H9 (cell line): ENCODE data around the gene GSK3A. TPM values are rescaled to one million over a fixed set of nuclear protein-coding genes. Genes with fewer than 3 reads are reported as not detected.

Source experiments
- DNase-seq: peaks from one replicate; pipeline ENCODE4 v3.0.0-alpha.2; 2017
- H2AFZ ChIP-seq: one replicate; pipeline ENCODE4 v1.6.1; 2013; ENCODE audit warnings: mild to moderate bottlenecking, low read length, control low read depth, moderate library complexity
- H2AK5ac ChIP-seq: 2 replicates; pipeline ENCODE4 v1.6.1; 2013; ENCODE audit warnings: low read length, control low read depth, mixed read lengths; ENCODE audit not compliant: insufficient read length
- H2BK120ac ChIP-seq: one replicate; pipeline ENCODE4 v1.6.1; 2013; ENCODE audit warnings: low read depth, mild to moderate bottlenecking, low read length, control low read depth, inconsistent platforms; ENCODE audit not compliant: poor library complexity, severe bottlenecking
- H2BK12ac ChIP-seq: 2 replicates; pipeline ENCODE4 v1.6.1; 2013; ENCODE audit warnings: low read length, control low read depth, mixed read lengths, low read depth; ENCODE audit not compliant: insufficient read length
- H2BK15ac ChIP-seq: 2 replicates; pipeline ENCODE4 v1.6.1; 2013; ENCODE audit warnings: low read depth, low read length, control low read depth
- H2BK20ac ChIP-seq: one replicate; pipeline ENCODE4 v1.6.1; 2013; ENCODE audit warnings: low read depth, mild to moderate bottlenecking, low read length, control low read depth, inconsistent platforms; ENCODE audit not compliant: poor library complexity, severe bottlenecking
- H2BK5ac ChIP-seq: 2 replicates; pipeline ENCODE4 v1.6.1; 2013; ENCODE audit warnings: low read length, control low read depth, mixed read lengths; ENCODE audit not compliant: insufficient read length
- H3K14ac ChIP-seq: 2 replicates; pipeline ENCODE4 v1.6.1; 2013; ENCODE audit warnings: low read length, control low read depth; ENCODE audit not compliant: insufficient read depth
- H3K18ac ChIP-seq: 2 replicates; pipeline ENCODE4 v1.6.1; 2013; ENCODE audit warnings: low read depth, mild to moderate bottlenecking, mixed read lengths, low read length, control low read depth; ENCODE audit not compliant: insufficient read length
- H3K23ac ChIP-seq: 2 replicates; pipeline ENCODE4 v1.6.1; 2013; ENCODE audit warnings: low read length, control low read depth, mixed read lengths, low read depth; ENCODE audit not compliant: insufficient read length
- H3K23me2 ChIP-seq: 2 replicates; pipeline ENCODE4 v1.6.1; 2013; ENCODE audit warnings: low read depth, mild to moderate bottlenecking, mixed read lengths, low read length, control low read depth; ENCODE audit not compliant: insufficient read length, poor library complexity, severe bottlenecking
- H3K27ac ChIP-seq: 2 replicates; pipeline ENCODE4 v1.5.1; 2013; ENCODE audit warnings: low read length, control low read depth, mixed read lengths, low read depth; ENCODE audit not compliant: insufficient read length
- H3K27me3 ChIP-seq: 2 replicates; pipeline ENCODE4 v1.6.1; 2013; ENCODE audit warnings: low read length, control low read depth, inconsistent platforms; ENCODE audit not compliant: insufficient read depth
- H3K4ac ChIP-seq: 2 replicates; pipeline ENCODE4 v1.6.1; 2013; ENCODE audit warnings: low read depth, mild to moderate bottlenecking, control low read depth, inconsistent platforms, low read length, moderate library complexity
- H3K4me1 ChIP-seq: 2 replicates; pipeline ENCODE4 v1.6.1; 2013; ENCODE audit warnings: low read length, control low read depth, inconsistent platforms; ENCODE audit not compliant: insufficient read depth
- H3K4me2 ChIP-seq: 2 replicates; pipeline ENCODE4 v1.6.1; 2013; ENCODE audit warnings: low read length, control low read depth, mixed read lengths; ENCODE audit not compliant: insufficient read length, insufficient read depth
- H3K56ac ChIP-seq: 2 replicates; pipeline ENCODE4 v1.6.1; 2013; ENCODE audit warnings: low read depth, mild to moderate bottlenecking, mixed read lengths, low read length, control low read depth; ENCODE audit not compliant: insufficient read length
- H3K79me1 ChIP-seq: 2 replicates; pipeline ENCODE4 v1.6.1; 2013; ENCODE audit warnings: low read depth, mild to moderate bottlenecking, moderate library complexity, low read length, control low read depth, inconsistent platforms; ENCODE audit not compliant: insufficient read depth, poor library complexity, severe bottlenecking
- H3K79me2 ChIP-seq: 2 replicates; pipeline ENCODE4 v1.6.1; 2013; ENCODE audit warnings: low read length, control low read depth, inconsistent platforms; ENCODE audit not compliant: insufficient read depth
- H3K9ac ChIP-seq: 2 replicates; pipeline ENCODE4 v1.6.1; 2013; ENCODE audit warnings: low read length, control low read depth, mixed read lengths; ENCODE audit not compliant: insufficient read length; ENCODE audit errors: extremely low read depth
- H3K9me3 ChIP-seq: one replicate; pipeline ENCODE4 v1.6.1; 2013; ENCODE audit warnings: low read depth, low read length, inconsistent platforms; ENCODE audit not compliant: control insufficient read depth
- H3T11ph ChIP-seq: one replicate; pipeline ENCODE4 v1.6.1; 2013; ENCODE audit warnings: mild to moderate bottlenecking, low read length, control low read depth, inconsistent platforms
- H4K20me1 ChIP-seq: one replicate; pipeline ENCODE4 v1.6.1; 2013; ENCODE audit not compliant: control insufficient read depth, insufficient read length, insufficient read depth
- H4K5ac ChIP-seq: 2 replicates; pipeline ENCODE4 v1.6.1; 2013; ENCODE audit warnings: low read depth, mild to moderate bottlenecking, mixed read lengths, low read length, control low read depth; ENCODE audit not compliant: insufficient read length
- H4K8ac ChIP-seq: replicated peaks from 2 replicates; pipeline ENCODE4 v1.6.1; 2013; ENCODE audit warnings: low read length, control low read depth, mixed read lengths, low read depth; ENCODE audit not compliant: insufficient read length
- H4K91ac ChIP-seq: 2 replicates; pipeline ENCODE4 v1.6.1; 2013; ENCODE audit warnings: low read depth, mild to moderate bottlenecking, moderate library complexity, mixed read lengths, low read length, control low read depth; ENCODE audit not compliant: insufficient read length
- H3K27ac Mint-ChIP-seq, 3 experiments: 2 replicates in 2 of 3; 3 replicates in 1 of 3; pipeline ENCODE4 v1.8.0; 2020 to 2021; ENCODE audit warnings: mixed read lengths in 3 of 3, mild to moderate bottlenecking in 1 of 3, moderate library complexity in 1 of 3
- H3K27me3 Mint-ChIP-seq: 2 replicates; pipeline ENCODE4 v1.8.0; 2021; ENCODE audit warnings: low read depth, mild to moderate bottlenecking, moderate library complexity, mixed read lengths
- H3K36me3 Mint-ChIP-seq, 3 experiments: 2 replicates in 2 of 3; 3 replicates in 1 of 3; pipeline ENCODE4 v1.8.0; 2020 to 2021; ENCODE audit warnings: low read depth in 3 of 3, mixed read lengths in 3 of 3; ENCODE audit not compliant: insufficient read depth in 1 of 3
- H3K4me1 Mint-ChIP-seq, 2 experiments: 2 replicates each; pipeline ENCODE4 v1.8.0; 2020; ENCODE audit warnings: mixed read lengths in 2 of 2
- H3K4me3 Mint-ChIP-seq, 2 experiments: 2 replicates in 1 of 2; 3 replicates in 1 of 2; pipeline ENCODE4 v1.8.0; 2020 to 2021; ENCODE audit warnings: mild to moderate bottlenecking in 2 of 2, mixed read lengths in 2 of 2, moderate library complexity in 1 of 2
- H3K9me3 Mint-ChIP-seq, 2 experiments: 2 replicates in 1 of 2; 3 replicates in 1 of 2; pipeline ENCODE4 v1.8.0; 2020; ENCODE audit warnings: mild to moderate bottlenecking in 2 of 2, mixed read lengths in 2 of 2, moderate library complexity in 1 of 2
- WGBS: extraction: QIAGEN DNeasy Blood & Tissue Kit; methylation state at CpG from one replicate; pipeline ENCODE4 v1.1.7; 2013; ENCODE audit warnings: missing lambda C conversion rate, low lambda C conversion rate, mixed read lengths; ENCODE audit not compliant: insufficient read length; ENCODE audit errors: extremely low coverage; 5-methylcytosine and 5-hydroxymethylcytosine counted together
- total RNA-seq: library from RNA; stranded (reverse); gene quantifications from 2 replicates; pipeline ENCODE4 v1.2.1, GENCODE V29; 2021
- TF ChIP-seq, protein P1 (sequence below): fragments of 200-600 bp; sonication (generic); conservative IDR thresholded peaks from 3 replicates; pipeline ENCODE4 v1.8.0; 2021; ENCODE audit warnings: antibody characterized with exemption, mild to moderate bottlenecking

Gene GSK3A
- total RNA-seq, 1 experiment from 2014 or later: 52.4 TPM

DNA sequence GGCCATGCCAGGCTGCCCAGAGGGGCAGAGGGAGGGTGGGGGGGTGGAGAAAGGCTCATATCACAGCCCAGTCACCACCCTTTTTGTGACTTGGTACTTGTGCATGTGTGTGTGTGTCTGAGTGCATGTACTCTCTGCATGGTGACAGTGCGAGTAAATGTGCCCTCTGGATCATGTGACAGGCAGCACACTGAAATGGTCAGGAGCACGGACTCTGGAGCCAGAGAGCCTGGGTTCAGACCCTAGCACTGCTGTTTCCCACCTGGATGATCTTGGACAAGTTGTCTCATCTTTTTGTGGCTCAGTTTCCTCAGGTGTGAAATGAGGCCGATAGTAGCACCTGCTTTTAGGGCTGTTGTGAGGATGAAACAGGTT is 28.6 kb upstream of the GSK3A start:
- Histone ChIP-seq H3K4me2 (no peak overlapping the region), H3K4ac (no peak overlapping the region), H2BK20ac (no peak overlapping the region), H2BK5ac (no peak overlapping the region), H3K9me3 (no peaks in the 10 kb centered on the region), H2BK12ac (no peak overlapping the region), H3K79me1 (no peaks in the 10 kb centered on the region), H2AK5ac (no peak overlapping the region), H2BK120ac (no peak overlapping the region), H4K5ac (no peak overlapping the region), H3K79me2 (no peaks in the 10 kb centered on the region), H3T11ph (no peak overlapping the region), H3K23me2 (peaks cover 9% of the 10 kb centered on the region), H2BK15ac (no peak overlapping the region), H4K8ac (no peak overlapping the region), H3K56ac (no peak overlapping the region), H3K4me1 (no peaks in the 10 kb centered on the region; the same call in 1 of the 2 replicates), H3K14ac (no peak overlapping the region), H3K9ac (no peak overlapping the region), H3K27me3 (no peaks in the 10 kb centered on the region), H2AFZ (no peak overlapping the region), H4K91ac (no peak overlapping the region), H3K23ac (no peak overlapping the region), H3K27ac (no peak overlapping the region), H4K20me1 (no peaks in the 10 kb centered on the region), H3K18ac (no peak overlapping the region)
- H3K27ac Mint-ChIP-seq: peak overlapping the region in 1 of 3 experiments; percentile 58; a peak in 2 of 7 replicates
- peak overlapping the region in 1 of 2 experiments; percentile 51; a peak in 2 of 5 replicates for H3K4me3 Mint-ChIP-seq
- peaks cover 4 to 23% (median 16%) of the 10 kb centered on the region in 3 experiments; a peak in 6 of 7 replicates for H3K36me3 Mint-ChIP-seq
- H3K9me3 Mint-ChIP-seq: no peaks in the 10 kb centered on the region; a peak in 1 of 5 replicates
- no peak for DNase-seq
- WGBS: no CpG with 5 or more reads among the region's 3 CpGs
- H3K4me1 Mint-ChIP-seq: peaks cover 20 to 25% of the 10 kb centered on the region in 2 experiments
- no peaks in the 10 kb centered on the region for H3K27me3 Mint-ChIP-seq
- TF ChIP-seq, protein P1, sequence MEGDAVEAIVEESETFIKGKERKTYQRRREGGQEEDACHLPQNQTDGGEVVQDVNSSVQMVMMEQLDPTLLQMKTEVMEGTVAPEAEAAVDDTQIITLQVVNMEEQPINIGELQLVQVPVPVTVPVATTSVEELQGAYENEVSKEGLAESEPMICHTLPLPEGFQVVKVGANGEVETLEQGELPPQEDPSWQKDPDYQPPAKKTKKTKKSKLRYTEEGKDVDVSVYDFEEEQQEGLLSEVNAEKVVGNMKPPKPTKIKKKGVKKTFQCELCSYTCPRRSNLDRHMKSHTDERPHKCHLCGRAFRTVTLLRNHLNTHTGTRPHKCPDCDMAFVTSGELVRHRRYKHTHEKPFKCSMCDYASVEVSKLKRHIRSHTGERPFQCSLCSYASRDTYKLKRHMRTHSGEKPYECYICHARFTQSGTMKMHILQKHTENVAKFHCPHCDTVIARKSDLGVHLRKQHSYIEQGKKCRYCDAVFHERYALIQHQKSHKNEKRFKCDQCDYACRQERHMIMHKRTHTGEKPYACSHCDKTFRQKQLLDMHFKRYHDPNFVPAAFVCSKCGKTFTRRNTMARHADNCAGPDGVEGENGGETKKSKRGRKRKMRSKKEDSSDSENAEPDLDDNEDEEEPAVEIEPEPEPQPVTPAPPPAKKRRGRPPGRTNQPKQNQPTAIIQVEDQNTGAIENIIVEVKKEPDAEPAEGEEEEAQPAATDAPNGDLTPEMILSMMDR: no peak
